ENCODE results near the gene MYL11.
"Not testable (repeated sequence)": the region's sequence is repeated elsewhere in the genome, so short reads cannot be mapped to it uniquely, and the experiment has no call there.

The MYL11 gene

GRCh38 chr16:30371248-30371816, 3.3 kb upstream of the MYL11 start:
- DNase-seq: no peak

GRCh38 chr16:30372038-30372712, 2.4 kb upstream of the MYL11 start:
- no peak for DNase-seq

GRCh38 chr16:30372725-30373124, 1.9 kb upstream of the MYL11 start:
- DNase-seq: no peak

- DNase-seq: no peak
Measured at GRCh38 chr16:30375864-30376263, 1.3 kb downstream of the MYL11 start.

- DNase-seq: no peak
Measured at GRCh38 chr16:30376461-30376902, 1.9 kb downstream of the MYL11 start.

GRCh38 chr16:30377050-30377811, 2.6 kb downstream of the MYL11 start:
- DNase-seq: no peak

- DNase-seq: peak; percentile 76
Measured at GRCh38 chr16:30377812-30378235, 3.2 kb downstream of the MYL11 start.

- DNase-seq: peak; percentile 98
Measured at GRCh38 chr16:30378236-30379157, 3.9 kb downstream of the MYL11 start.

- no peak for DNase-seq
Measured at GRCh38 chr16:30379158-30379783, 4.7 kb downstream of the MYL11 start.

GRCh38 chr16:30380072-30380802, 5.6 kb downstream of the MYL11 start:
- DNase-seq: no peak

- DNase-seq: no peak
Measured at GRCh38 chr16:30380803-30381208, 6.2 kb downstream of the MYL11 start.

GRCh38 chr16:30381291-30382041, 6.9 kb downstream of the MYL11 start:
- DNase-seq: no peak

- DNase-seq: no peak
Measured at GRCh38 chr16:30382111-30382881, 7.7 kb downstream of the MYL11 start, which contains the start of gene SEPTIN1. Gene SEPTIN1, minus strand, starts transcription at chr16:30382561. Its CDS starts 19 bp downstream, at chr16:30382542.

- DNase-seq: no peak
Measured at GRCh38 chr16:30383521-30383920, 8.9 kb downstream of the MYL11 start.

- no peak for DNase-seq
Measured at GRCh38 chr16:30394592-30395154, 20.1 kb downstream of the MYL11 start.

GRCh38 chr16:30395155-30395991, 20.8 kb downstream of the MYL11 start, which contains the start of gene ZNF48:
Gene ZNF48, plus strand, starts transcription at chr16:30395420. Its CDS starts 375 bp downstream, at chr16:30395795.
- peak; percentile 90 for DNase-seq

GRCh38 chr16:30395992-30396585, 21.5 kb downstream of the MYL11 start:
- DNase-seq: no peak

- not testable (repeated sequence) for DNase-seq
Measured at GRCh38 chr16:30396627-30397026, 22.0 kb downstream of the MYL11 start.

All from NCI-H774 (cell line).